NCI-H1105 treated with DMSO at 0.1 percent for 48 hours (cell line): ENCODE data around the gene TNN.
"Not testable (repeated sequence)": the region's sequence is repeated elsewhere in the genome, so short reads cannot be mapped to it uniquely, and the experiment has no call there.

Experiments used
- DNase-seq: peaks from one replicate; lab custom pipeline; 2025; lab: John Stamatoyannopoulos, UW

The TNN gene, protein sequence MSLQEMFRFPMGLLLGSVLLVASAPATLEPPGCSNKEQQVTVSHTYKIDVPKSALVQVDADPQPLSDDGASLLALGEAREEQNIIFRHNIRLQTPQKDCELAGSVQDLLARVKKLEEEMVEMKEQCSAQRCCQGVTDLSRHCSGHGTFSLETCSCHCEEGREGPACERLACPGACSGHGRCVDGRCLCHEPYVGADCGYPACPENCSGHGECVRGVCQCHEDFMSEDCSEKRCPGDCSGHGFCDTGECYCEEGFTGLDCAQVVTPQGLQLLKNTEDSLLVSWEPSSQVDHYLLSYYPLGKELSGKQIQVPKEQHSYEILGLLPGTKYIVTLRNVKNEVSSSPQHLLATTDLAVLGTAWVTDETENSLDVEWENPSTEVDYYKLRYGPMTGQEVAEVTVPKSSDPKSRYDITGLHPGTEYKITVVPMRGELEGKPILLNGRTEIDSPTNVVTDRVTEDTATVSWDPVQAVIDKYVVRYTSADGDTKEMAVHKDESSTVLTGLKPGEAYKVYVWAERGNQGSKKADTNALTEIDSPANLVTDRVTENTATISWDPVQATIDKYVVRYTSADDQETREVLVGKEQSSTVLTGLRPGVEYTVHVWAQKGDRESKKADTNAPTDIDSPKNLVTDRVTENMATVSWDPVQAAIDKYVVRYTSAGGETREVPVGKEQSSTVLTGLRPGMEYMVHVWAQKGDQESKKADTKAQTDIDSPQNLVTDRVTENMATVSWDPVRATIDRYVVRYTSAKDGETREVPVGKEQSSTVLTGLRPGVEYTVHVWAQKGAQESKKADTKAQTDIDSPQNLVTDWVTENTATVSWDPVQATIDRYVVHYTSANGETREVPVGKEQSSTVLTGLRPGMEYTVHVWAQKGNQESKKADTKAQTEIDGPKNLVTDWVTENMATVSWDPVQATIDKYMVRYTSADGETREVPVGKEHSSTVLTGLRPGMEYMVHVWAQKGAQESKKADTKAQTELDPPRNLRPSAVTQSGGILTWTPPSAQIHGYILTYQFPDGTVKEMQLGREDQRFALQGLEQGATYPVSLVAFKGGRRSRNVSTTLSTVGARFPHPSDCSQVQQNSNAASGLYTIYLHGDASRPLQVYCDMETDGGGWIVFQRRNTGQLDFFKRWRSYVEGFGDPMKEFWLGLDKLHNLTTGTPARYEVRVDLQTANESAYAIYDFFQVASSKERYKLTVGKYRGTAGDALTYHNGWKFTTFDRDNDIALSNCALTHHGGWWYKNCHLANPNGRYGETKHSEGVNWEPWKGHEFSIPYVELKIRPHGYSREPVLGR (N-terminal part only)

GRCh38 chr1:175067362-175068106, at the start of gene TNN:
Gene TNN (plus strand): TSS chr1:175067833. CDS start chr1:175077419, 9,586 bp downstream.
- no peak for DNase-seq

GRCh38 chr1:175019524-175019923, 48.1 kb upstream of the TNN start:
- no peak for DNase-seq

GRCh38 chr1:175023043-175023921, 44.4 kb upstream of the TNN start, which contains the start of gene MRPS14:
Gene MRPS14 (minus strand): TSS chr1:175023425. CDS start chr1:175023408, 17 bp downstream.
- peak; percentile 96 for DNase-seq

GRCh38 chr1:175023922-175024242, 43.8 kb upstream of the TNN start:
- not testable (repeated sequence) for DNase-seq

DNA sequence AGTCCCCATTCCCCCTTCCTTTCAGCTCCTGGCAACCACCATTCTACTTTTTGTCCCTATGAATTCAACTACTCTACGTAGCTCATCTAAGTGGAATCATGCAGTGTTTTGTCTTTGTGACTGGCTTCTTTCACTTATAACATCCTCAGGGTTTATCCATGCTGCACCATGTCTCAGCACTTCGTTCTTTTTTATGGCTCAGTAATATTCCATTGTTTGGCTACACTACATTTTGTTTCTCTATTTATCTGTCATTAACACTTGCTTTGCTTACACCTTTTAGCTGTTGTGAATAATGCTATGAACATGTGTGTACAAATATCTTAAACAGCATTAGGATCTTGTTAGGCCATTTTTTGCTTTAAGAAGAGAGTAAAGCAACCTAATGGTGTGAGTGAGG, 42.9 kb upstream of the TNN start:
- no peak for DNase-seq

DNA sequence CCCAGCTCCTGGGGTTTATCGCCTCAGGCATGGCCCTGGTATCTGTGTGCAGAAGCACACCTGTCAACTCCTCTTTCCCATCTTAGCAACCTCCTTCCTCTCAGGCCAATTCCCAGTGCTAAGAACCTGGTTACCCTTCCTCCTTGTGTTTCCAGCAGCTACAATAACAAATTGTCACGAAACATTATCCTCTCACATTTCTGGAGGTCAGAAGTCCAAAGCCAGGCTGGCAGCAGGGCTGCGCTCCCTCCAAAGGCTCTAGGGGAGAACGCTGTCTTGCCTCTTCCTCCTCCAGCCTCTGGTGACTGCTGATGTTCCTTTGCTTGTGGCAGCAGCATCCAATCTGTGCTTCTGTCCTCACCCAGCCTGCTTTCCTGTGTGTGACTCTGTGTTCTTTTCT, 33.7 kb upstream of the TNN start:
- DNase-seq = no peak

GRCh38 chr1:175034775-175035174, 32.9 kb upstream of the TNN start:
- DNase-seq = no peak

DNA sequence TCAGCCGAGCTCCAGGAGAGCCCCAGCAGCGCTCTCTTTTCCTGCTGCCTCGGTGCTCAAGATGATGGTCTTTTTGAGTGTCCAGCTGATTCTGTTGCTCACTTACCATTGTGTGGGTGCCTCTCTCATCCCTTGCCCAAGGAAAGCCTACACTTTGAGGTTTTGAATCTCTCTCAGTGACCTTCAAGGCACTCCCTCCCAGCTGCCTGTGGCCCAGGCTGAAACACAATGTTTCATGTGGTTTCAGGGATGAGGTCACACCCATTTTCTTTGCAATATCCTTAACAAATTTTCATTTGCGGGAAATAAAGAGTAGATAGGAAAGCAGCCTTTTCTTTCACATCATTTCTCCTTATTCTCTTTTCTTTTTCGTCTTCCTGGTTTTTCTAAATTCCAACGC, 31.8 kb upstream of the TNN start:
- DNase-seq = no peak

DNA sequence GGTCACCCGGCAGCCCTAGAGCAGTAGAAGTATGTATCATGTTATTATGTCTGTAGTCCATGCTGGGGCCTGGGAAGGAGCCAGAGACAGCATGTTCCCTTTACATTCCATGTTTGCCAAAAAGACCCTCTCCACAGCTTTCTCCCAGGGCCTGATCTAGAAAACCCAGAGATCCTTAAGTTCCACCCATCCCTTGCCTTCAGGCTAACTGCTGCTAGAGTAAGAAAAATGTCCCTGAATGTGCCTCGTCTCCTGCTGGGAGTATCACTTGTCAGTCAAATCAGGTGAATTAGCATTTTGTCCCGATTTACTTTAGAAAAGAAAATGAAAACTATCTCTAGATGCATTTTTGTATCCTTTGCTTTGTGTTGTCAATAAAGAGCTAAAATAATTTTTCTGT, 31.2 kb upstream of the TNN start:
- DNase-seq = no peak

GRCh38 chr1:175037416-175037815, 30.2 kb upstream of the TNN start:
- DNase-seq = no peak

DNA sequence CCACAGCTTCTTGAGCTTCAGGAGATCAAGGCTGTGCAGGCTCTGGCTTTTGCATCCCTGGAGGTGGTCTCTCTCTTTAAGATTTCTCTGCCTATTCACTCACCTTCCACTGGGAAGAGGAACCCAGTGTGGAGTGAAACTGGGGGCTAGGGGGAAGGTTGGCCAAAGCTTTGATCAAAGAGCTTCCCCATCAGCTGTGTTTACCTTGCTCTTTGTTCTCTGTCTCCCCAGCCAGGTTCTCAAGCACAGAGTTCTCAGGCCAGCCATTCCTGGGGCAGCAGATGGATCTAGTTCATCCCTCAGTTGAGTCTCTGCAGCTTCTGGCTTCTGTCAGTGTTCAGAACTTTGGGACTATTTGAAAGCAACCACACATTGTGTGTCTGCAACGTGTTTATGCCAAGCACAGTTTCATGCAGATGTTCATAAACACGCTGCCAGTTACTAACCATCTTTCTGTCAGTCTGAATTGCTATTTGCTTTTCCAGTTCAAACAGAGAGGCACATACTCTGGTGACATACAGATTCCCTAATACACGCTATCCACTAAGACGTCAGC, 27.2 kb upstream of the TNN start:
- DNase-seq = no peak

DNA sequence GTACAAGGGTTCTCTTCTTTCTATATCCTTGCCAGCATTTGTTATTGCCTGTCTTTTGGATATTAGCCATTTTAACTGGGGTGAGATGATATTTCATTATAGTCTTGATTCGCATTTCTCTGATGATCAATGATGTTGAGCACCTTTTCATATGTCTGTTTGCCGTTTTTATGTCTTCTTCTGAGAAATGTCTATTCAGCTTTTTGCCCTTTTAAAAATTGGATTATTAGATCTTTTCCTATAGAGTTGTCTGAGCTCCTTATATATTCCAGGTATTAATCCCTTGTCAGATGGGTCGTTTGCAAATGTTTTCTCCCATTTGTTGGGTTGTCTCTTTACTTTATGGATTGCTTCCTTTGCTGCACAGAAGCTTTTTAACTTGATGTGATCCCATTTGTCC, 25.0 kb upstream of the TNN start:
- no peak for DNase-seq

- DNase-seq = no peak
Measured at GRCh38 chr1:175043824-175044223, 23.8 kb upstream of the TNN start.

DNA sequence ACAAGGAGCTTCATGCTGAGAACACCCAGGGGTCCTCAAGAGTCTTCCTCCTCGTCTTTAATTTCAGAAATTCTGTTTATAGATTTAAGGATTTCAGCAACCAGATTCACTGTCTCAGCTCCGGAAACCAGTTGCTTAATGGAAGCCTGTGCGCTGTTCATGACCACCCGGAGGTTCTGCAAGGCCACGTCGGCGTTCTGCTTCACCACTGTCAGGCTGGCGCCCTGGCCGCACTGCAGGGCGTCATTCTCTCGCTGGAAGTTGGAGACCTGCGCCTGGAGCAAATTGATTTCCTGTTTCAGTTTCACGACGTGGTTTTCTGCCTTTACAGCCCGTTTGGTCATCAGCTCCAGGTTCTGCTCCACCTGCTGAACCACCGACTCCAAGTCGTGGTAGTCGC, 23.0 kb upstream of the TNN start:
- not testable (repeated sequence) for DNase-seq

DNA sequence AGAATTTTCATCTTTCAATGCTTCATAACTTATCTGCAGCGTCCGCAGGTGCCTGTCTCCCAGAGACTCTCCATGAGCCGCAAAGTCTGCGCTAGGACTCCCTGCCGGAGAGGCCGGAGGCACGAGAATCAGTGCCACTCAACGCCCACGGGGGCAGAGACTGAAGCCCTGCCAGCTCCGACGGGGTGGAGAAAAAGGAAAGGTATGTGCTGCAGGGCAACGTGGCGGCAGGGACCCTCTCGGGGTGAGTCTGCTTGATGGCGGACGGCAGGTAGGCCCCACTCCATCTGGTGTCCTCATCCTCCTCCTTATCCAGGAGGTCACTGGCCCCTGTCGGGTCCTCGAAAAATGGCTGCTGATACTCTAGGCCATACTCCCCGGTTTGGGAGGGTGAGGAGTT, 22.5 kb upstream of the TNN start:
- no peak for DNase-seq

DNA sequence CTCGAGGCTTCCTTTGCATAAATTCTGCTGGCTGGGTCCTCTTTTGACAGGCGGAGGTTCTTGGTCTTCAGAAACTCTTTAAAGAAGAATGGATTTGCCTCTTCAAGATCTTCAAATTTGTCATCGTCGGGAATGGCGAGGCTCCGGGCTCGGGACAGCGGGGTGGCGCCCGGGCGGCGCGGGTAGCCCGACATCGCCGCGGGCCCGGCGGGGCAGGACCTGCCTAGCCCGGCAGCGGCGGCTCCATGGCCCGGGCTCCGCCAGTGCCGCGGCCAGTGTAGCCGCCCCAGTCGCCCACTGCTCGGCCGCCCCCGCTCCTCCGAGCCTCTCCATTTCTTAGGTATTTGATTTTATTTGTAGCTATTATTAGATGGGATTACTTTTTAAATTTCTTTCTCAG, 22.1 kb upstream of the TNN start:
- no peak for DNase-seq

DNA sequence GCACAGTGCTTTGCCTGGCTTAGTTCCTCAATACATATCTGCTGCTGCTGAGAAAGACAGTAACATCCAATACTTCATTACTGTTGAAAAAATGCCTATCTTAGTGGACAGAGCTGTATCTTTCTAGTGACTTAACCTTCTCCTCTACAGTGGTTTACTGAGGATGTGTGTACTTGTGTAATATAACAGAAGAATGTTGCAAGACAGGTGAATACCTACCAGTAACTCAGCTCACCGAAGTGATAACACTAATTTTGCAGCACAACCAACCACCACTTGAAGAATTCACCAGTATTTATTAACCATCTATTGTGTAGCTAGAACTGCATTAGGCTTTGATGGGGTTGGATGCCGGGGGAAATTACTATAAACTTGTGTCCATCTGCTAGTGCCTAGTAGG, 16.6 kb upstream of the TNN start:
- no peak for DNase-seq

DNA sequence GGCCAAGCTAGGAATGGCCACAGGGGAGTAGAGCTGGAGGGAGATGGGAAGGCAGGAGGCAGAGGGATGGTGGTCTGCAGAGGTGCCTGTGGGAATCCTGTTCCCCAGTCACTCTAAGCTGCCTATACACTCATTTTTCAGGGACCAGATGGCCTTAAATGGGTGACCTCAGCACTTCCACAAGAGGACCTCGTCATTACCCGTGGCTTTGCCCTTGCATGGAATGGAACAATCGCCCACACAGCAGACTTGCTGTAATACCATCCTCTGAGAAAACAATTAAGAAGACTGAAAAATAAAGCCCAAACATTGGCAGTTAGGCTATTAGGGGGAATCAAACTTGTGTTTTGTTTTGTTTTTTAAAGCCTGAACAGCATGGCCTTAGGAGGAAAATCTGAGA, 12.9 kb upstream of the TNN start:
- no peak for DNase-seq

DNA sequence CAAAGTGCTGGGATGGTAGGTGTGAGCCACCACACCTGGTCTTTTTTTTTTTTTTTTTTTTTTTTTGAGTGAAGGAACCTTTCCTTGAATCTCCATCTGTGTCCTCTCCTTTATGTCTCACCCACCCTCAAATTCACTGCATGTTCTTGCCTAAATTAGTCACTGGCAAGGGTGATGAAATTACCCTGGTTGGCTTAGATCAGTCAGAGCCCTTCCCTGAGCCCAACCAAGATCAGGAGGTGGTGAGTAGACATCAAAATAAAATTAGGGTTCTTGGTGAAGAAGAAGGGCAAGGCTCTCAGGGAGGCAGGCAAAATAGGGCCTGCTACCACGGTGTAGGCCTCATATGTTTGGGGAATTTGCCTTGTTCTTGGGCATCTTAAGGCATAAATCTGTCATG, 5.3 kb upstream of the TNN start:
- no peak for DNase-seq

DNA sequence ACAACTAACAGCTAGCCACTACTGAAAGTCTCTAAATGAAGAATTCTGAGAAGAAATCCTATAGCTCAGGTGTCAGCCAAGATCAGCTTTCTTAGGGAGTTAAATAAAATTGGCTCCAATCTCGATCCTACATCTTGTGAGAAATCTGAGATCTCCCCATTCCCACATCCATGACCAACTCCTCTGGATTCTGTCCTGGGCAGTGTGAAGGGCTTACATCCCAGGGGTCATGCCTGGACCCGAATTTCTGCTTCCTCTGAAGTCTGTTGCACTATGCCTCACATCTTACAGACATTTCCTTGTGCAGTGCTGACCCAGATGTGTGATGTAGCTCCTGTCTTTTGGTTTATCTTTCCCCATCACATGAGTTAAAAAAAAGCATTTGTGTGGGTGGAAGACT, 4.8 kb upstream of the TNN start:
- no peak for DNase-seq
